PC-3 (cell line): ENCODE results near the gene OXSR1.

Experiments used
- EZH2 ChIP-seq: fragments of 300-600 bp; sonication (generic); IDR thresholded peaks from one replicate; pipeline ENCODE4 v1.6.1; 2017; ENCODE audit warnings: antibody characterized with exemption, mild to moderate bottlenecking, low read length; ENCODE audit not compliant: unreplicated experiment
- EZH2phosphoT487 ChIP-seq: fragments of 300-600 bp; sonication (generic); IDR thresholded peaks from 2 replicates; pipeline ENCODE4 v1.6.1; 2018; ENCODE audit warnings: mild to moderate bottlenecking, antibody characterized with exemption, low read length, borderline replicate concordance
- TF ChIP-seq, protein P1 (sequence below): fragments of 300-600 bp; sonication (generic); conservative IDR thresholded peaks from 2 replicates; pipeline ENCODE4 v1.5.1; 2017; ENCODE audit warnings: antibody characterized with exemption, low read depth, mild to moderate bottlenecking, low read length

DNA sequence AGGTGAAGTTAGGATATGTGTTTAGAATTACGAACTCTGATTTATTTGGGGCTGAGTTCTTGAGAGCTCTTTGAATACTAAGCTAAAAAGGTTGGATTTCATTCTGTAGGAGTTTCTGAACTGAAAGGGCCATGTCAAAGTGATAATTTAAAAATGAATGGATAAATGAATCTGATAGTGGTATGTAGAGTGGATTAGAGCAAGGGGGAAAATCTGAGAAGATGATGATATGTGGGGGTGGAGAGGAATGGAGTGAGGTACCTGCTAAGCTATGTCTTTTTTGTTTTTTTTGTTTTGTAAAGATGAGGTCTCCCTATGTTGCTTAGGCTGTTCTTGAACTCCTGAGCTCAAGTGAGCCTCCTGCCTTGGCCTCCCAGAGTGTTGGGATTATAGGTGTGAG is 55.7 kb downstream of the OXSR1 start:
- TF ChIP-seq, protein P1, sequence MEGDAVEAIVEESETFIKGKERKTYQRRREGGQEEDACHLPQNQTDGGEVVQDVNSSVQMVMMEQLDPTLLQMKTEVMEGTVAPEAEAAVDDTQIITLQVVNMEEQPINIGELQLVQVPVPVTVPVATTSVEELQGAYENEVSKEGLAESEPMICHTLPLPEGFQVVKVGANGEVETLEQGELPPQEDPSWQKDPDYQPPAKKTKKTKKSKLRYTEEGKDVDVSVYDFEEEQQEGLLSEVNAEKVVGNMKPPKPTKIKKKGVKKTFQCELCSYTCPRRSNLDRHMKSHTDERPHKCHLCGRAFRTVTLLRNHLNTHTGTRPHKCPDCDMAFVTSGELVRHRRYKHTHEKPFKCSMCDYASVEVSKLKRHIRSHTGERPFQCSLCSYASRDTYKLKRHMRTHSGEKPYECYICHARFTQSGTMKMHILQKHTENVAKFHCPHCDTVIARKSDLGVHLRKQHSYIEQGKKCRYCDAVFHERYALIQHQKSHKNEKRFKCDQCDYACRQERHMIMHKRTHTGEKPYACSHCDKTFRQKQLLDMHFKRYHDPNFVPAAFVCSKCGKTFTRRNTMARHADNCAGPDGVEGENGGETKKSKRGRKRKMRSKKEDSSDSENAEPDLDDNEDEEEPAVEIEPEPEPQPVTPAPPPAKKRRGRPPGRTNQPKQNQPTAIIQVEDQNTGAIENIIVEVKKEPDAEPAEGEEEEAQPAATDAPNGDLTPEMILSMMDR: no peak
- TF ChIP-seq EZH2phosphoT487: no peak
- no peak for TF ChIP-seq EZH2
